Measurements from ENCODE around the gene MED13L.

The MED13L gene

DNA sequence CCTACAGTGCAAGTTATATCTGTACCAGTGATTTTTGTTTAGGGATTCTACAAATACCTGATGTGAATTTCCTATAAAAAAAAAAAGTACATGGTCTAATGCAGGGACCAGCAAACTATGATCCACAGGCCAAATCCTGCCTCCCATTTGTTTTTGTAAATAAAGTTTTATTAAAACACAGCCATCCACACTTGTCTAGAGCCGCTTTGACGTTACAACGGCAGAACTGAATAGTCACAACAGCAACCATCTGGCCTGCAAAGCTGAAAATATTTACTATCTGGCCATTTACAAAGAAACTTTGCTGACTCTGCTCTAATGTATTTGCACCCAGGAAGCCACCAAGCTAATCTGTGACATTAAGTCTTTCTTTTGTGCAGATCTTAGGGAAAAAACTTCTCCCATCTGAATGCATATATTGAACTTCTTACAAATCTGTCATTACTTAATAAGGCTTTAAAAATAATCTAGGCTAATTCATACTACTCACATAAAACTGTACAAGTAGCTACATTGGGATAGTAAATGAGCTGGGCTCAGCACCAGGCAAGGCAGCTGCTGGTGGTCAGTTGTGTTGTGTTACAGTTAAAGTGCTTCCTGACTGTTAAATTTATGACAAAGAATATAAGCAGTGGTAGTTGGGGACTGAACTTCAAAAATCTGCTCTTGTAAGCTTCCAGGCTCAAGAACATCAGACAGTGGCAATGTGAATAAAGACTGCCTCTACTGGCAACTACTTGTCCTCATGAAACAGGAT, 303.3 kb downstream of the MED13L start:
- no peaks in the 10 kb centered on the region for H3K9me3 Mint-ChIP-seq
- no peak overlapping the region for H3K27ac Mint-ChIP-seq
- H3K27me3 Mint-ChIP-seq, result no peaks in the 10 kb centered on the region
- peaks cover 88% of the 10 kb centered on the region for H3K36me3 Mint-ChIP-seq (ENCODE audit: low read depth)
- no peak overlapping the region for H3K4me3 Mint-ChIP-seq
- H3K4me1 Mint-ChIP-seq (ENCODE audit: low read depth), result no peaks in the 10 kb centered on the region
- intact Hi-C loops (cut with micrococcal nuclease), result no loop called here

GRCh38 chr12:115973066-115973465, 304.4 kb downstream of the MED13L start:
- H3K9me3 Mint-ChIP-seq, result no peaks in the 10 kb centered on the region
- peaks cover 88% of the 10 kb centered on the region for H3K36me3 Mint-ChIP-seq (ENCODE audit: low read depth)
- H3K4me1 Mint-ChIP-seq (ENCODE audit: low read depth), result no peaks in the 10 kb centered on the region
- no peaks in the 10 kb centered on the region for H3K27me3 Mint-ChIP-seq
- intact Hi-C loops (cut with micrococcal nuclease), result no loop called here
- no peak overlapping the region for H3K4me3 Mint-ChIP-seq
- H3K27ac Mint-ChIP-seq, result no peak overlapping the region

DNA sequence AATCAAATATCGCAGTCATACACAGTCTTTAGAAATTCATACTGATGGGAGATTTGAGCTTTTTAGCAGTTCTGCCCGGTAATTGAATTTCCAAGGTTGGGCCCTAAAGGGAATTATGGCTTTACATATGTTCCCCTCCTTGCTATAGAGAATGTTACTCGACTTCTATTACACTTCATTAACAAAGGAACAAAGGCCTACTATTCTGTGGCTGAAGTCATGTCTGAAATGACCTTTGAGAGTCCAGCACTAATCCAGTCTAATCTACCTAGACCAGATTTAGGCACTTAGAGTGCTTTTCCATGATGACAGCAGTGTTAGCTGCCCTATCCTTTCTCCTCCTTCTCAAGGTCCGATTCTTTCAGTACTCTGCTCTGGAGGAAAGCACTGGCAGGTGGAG, 305.3 kb downstream of the MED13L start:
- H3K9me3 Mint-ChIP-seq, result no peaks in the 10 kb centered on the region
- no peaks in the 10 kb centered on the region for H3K27me3 Mint-ChIP-seq
- H3K27ac Mint-ChIP-seq, result no peak overlapping the region
- H3K4me1 Mint-ChIP-seq (ENCODE audit: low read depth), result no peaks in the 10 kb centered on the region
- no peak overlapping the region for H3K4me3 Mint-ChIP-seq
- intact Hi-C loops (cut with micrococcal nuclease), result no loop called here
- peaks cover 87% of the 10 kb centered on the region for H3K36me3 Mint-ChIP-seq (ENCODE audit: low read depth)

DNA sequence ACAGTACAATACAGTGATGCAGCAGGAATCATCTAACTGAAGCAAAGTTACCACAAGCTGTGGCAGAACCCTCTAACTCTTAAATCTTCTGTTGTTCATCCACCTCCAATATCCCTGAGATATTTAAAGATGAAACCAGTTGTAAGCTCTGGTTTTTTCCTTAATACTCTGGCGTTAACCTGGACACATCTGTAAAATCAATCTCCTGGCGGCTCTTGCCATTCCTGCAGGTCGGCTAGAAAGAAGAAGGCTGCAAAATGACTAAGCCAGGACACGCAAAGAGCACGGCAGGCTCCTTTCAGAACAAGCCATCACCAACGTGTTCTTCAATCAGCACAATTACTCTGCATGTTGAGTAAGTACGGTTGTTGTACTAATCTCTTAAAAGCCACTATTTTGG, 309.3 kb downstream of the MED13L start:
- peaks cover 97% of the 10 kb centered on the region for H3K36me3 Mint-ChIP-seq (ENCODE audit: low read depth)
- intact Hi-C loops (cut with micrococcal nuclease), result no loop called here
- no peaks in the 10 kb centered on the region for H3K9me3 Mint-ChIP-seq
- H3K27me3 Mint-ChIP-seq, result no peaks in the 10 kb centered on the region
- no peaks in the 10 kb centered on the region for H3K4me1 Mint-ChIP-seq (ENCODE audit: low read depth)
- no peak overlapping the region for H3K27ac Mint-ChIP-seq
- no peak overlapping the region for H3K4me3 Mint-ChIP-seq

- intact Hi-C loops (cut with micrococcal nuclease), result no loop called here
- H3K4me3 Mint-ChIP-seq, result no peak overlapping the region
- no peaks in the 10 kb centered on the region for H3K9me3 Mint-ChIP-seq
- no peaks in the 10 kb centered on the region for H3K27me3 Mint-ChIP-seq
- H3K4me1 Mint-ChIP-seq (ENCODE audit: low read depth), result no peaks in the 10 kb centered on the region
- peaks cover 97% of the 10 kb centered on the region for H3K36me3 Mint-ChIP-seq (ENCODE audit: low read depth)
- no peak overlapping the region for H3K27ac Mint-ChIP-seq
Measured at GRCh38 chr12:115966376-115966775, 311.1 kb downstream of the MED13L start.

GRCh38 chr12:115964626-115965025, 312.9 kb downstream of the MED13L start:
- no peaks in the 10 kb centered on the region for H3K27me3 Mint-ChIP-seq
- no peak overlapping the region for H3K27ac Mint-ChIP-seq
- intact Hi-C loops (cut with micrococcal nuclease), result no loop called here
- H3K4me3 Mint-ChIP-seq, result no peak overlapping the region
- no peaks in the 10 kb centered on the region for H3K9me3 Mint-ChIP-seq
- peaks cover 98% of the 10 kb centered on the region for H3K36me3 Mint-ChIP-seq (ENCODE audit: low read depth)
- H3K4me1 Mint-ChIP-seq (ENCODE audit: low read depth), result no peaks in the 10 kb centered on the region

GRCh38 chr12:115964214-115964613, 313.3 kb downstream of the MED13L start:
- Mint-ChIP-seq H3K27me3 (no peaks in the 10 kb centered on the region), H3K27ac (no peak overlapping the region), H3K36me3 (ENCODE audit: low read depth) (peaks cover 94% of the 10 kb centered on the region), H3K4me3 (no peak overlapping the region), H3K4me1 (ENCODE audit: low read depth) (no peaks in the 10 kb centered on the region), H3K9me3 (no peaks in the 10 kb centered on the region)
- intact Hi-C loops (cut with micrococcal nuclease), result no loop called here

DNA sequence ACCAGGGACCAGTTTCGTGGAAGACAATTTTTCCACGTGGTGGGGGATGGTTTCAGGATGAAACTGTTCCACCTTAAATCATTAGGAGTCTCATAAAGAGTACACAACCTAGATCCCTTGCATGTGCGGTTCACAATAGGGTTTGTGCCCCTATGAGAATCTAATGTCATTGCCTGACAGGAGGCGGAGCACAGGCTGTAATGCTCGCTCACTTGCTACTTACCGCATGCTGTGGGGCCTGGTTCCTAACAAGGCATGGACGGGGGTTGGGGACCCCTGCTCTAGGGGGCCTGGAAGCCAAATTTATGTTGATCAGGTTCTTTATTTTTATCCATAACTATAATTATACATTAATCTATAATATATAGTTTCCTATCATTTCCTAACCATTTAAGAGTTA, 315.3 kb downstream of the MED13L start:
- H3K27me3 Mint-ChIP-seq, result no peaks in the 10 kb centered on the region
- H3K4me3 Mint-ChIP-seq, result no peak overlapping the region
- H3K36me3 Mint-ChIP-seq (ENCODE audit: low read depth), result peaks cover 85% of the 10 kb centered on the region
- H3K4me1 Mint-ChIP-seq (ENCODE audit: low read depth), result no peaks in the 10 kb centered on the region
- H3K27ac Mint-ChIP-seq, result no peak overlapping the region
- intact Hi-C loops (cut with micrococcal nuclease), result no loop called here
- no peaks in the 10 kb centered on the region for H3K9me3 Mint-ChIP-seq

DNA sequence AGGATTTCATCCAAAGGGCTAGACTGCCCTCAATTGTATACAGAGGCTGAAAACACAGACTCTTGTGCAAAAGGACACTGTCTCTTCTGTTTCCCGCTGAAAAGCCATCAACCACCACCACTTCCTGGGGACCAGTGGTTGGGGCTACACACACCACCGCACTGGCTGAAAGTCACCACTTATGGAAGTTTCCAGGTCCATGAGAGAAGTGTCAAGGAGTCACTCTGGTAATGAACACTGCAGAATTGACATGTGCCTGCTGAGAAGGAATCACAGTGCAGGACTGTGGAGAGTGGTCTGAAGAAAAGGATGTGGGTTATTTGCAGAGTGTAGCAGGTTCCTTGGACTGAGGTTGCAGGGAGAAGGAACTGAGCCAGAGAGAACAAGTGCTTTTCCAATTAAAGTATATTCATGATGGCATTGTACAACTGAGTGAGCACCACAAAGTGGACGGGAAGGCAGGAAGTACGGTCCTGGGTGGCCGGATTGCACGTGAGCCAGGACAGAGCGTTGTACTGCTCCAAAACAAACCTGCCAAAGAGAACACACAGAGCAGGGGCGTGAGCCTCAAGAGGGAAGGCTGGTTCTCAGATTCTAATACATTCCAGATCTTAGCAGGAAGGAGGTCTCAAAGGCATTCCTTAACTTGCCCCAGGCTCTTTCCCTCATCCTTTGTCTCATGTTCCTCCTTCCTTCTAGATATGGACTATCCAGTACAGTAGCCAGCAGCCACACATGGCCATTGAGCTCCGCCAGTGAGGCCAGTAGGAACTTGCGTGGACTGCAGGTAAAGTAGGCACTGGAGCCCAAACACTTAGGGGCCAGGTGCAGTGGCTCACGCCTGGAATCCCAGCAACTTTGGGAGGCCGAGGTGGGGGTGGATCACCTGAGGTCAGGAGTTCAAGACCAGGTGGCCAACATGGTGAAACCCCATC, 316.4 kb downstream of the MED13L start:
- Mint-ChIP-seq H3K4me1 (ENCODE audit: low read depth) (no peaks in the 10 kb centered on the region), H3K4me3 (no peak overlapping the region), H3K27ac (no peak overlapping the region), H3K36me3 (ENCODE audit: low read depth) (peaks cover 74% of the 10 kb centered on the region), H3K9me3 (no peaks in the 10 kb centered on the region), H3K27me3 (no peaks in the 10 kb centered on the region)
- intact Hi-C loops (cut with micrococcal nuclease), result no loop called here

- intact Hi-C loops (cut with micrococcal nuclease), result no loop called here
- peaks cover 6% of the 10 kb centered on the region for H3K4me1 Mint-ChIP-seq (ENCODE audit: low read depth)
- no peak overlapping the region for H3K4me3 Mint-ChIP-seq
- no peak overlapping the region for H3K27ac Mint-ChIP-seq
- peaks cover 54% of the 10 kb centered on the region for H3K36me3 Mint-ChIP-seq (ENCODE audit: low read depth)
- no peaks in the 10 kb centered on the region for H3K27me3 Mint-ChIP-seq
- no peaks in the 10 kb centered on the region for H3K9me3 Mint-ChIP-seq
Measured at GRCh38 chr12:115957686-115958290, 319.7 kb downstream of the MED13L start.

GRCh38 chr12:115956659-115957058, 320.8 kb downstream of the MED13L start:
- no peaks in the 10 kb centered on the region for H3K9me3 Mint-ChIP-seq
- intact Hi-C loops (cut with micrococcal nuclease), result no loop called here
- no peaks in the 10 kb centered on the region for H3K27me3 Mint-ChIP-seq
- H3K4me3 Mint-ChIP-seq, result no peak overlapping the region
- peaks cover 53% of the 10 kb centered on the region for H3K36me3 Mint-ChIP-seq (ENCODE audit: low read depth)
- no peak overlapping the region for H3K27ac Mint-ChIP-seq
- H3K4me1 Mint-ChIP-seq (ENCODE audit: low read depth), result peaks cover 6% of the 10 kb centered on the region

GRCh38 chr12:115956236-115956635, 321.3 kb downstream of the MED13L start:
- peaks cover 6% of the 10 kb centered on the region for H3K4me1 Mint-ChIP-seq (ENCODE audit: low read depth)
- H3K9me3 Mint-ChIP-seq, result no peaks in the 10 kb centered on the region
- H3K27me3 Mint-ChIP-seq, result no peaks in the 10 kb centered on the region
- no peak overlapping the region for H3K27ac Mint-ChIP-seq
- no peak overlapping the region for H3K4me3 Mint-ChIP-seq
- H3K36me3 Mint-ChIP-seq (ENCODE audit: low read depth), result peaks cover 53% of the 10 kb centered on the region
- intact Hi-C loops (cut with micrococcal nuclease), result no loop called here

- Mint-ChIP-seq H3K4me3 (no peak overlapping the region), H3K9me3 (no peaks in the 10 kb centered on the region), H3K27ac (no peak overlapping the region), H3K27me3 (no peaks in the 10 kb centered on the region), H3K4me1 (ENCODE audit: low read depth) (peaks cover 6% of the 10 kb centered on the region), H3K36me3 (ENCODE audit: low read depth) (peaks cover 64% of the 10 kb centered on the region)
- intact Hi-C loops (cut with micrococcal nuclease), result no loop called here
Measured at GRCh38 chr12:115953450-115953849, 324.0 kb downstream of the MED13L start.

GRCh38 chr12:115953031-115953430, 324.5 kb downstream of the MED13L start:
- Mint-ChIP-seq H3K9me3 (no peaks in the 10 kb centered on the region), H3K27ac (no peak overlapping the region), H3K4me3 (no peak overlapping the region), H3K36me3 (ENCODE audit: low read depth) (peaks cover 59% of the 10 kb centered on the region), H3K27me3 (no peaks in the 10 kb centered on the region), H3K4me1 (ENCODE audit: low read depth) (peaks cover 6% of the 10 kb centered on the region)
- intact Hi-C loops (cut with micrococcal nuclease), result no loop called here
